GM13976 (cell line): ENCODE results near the gene GSG1L.

Source experiments
- DNase-seq: peaks from one replicate; pipeline ENCODE4 v3.0.0; 2012; ENCODE audit warnings: low spot score
- in situ Hi-C: fragments of 300-500 bp; cut with MboI; formaldehyde crosslinking; loops from one replicate; pipeline ENCODE4 v1.12.0; 2022; ENCODE audit warnings: low sequenced_read_pairs, mixed read lengths, inconsistent platforms; ENCODE audit not compliant: unreplicated experiment
- TF ChIP-seq, protein P1 (sequence below): IDR thresholded peaks from 2 replicates; pipeline ENCODE4 v1.5.1; 2012; ENCODE audit warnings: borderline replicate concordance, mild to moderate bottlenecking; ENCODE audit not compliant: insufficient read depth; ENCODE audit errors: extremely low read depth, missing control alignments, control extremely low read depth

Gene GSG1L

GRCh38 chr16:27824786-27825185, 238.7 kb downstream of the GSG1L start:
- TF ChIP-seq, protein P1, sequence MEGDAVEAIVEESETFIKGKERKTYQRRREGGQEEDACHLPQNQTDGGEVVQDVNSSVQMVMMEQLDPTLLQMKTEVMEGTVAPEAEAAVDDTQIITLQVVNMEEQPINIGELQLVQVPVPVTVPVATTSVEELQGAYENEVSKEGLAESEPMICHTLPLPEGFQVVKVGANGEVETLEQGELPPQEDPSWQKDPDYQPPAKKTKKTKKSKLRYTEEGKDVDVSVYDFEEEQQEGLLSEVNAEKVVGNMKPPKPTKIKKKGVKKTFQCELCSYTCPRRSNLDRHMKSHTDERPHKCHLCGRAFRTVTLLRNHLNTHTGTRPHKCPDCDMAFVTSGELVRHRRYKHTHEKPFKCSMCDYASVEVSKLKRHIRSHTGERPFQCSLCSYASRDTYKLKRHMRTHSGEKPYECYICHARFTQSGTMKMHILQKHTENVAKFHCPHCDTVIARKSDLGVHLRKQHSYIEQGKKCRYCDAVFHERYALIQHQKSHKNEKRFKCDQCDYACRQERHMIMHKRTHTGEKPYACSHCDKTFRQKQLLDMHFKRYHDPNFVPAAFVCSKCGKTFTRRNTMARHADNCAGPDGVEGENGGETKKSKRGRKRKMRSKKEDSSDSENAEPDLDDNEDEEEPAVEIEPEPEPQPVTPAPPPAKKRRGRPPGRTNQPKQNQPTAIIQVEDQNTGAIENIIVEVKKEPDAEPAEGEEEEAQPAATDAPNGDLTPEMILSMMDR, result no peak

GRCh38 chr16:27824006-27824405, 239.5 kb downstream of the GSG1L start:
- TF ChIP-seq, protein P1, result no peak
- DNase-seq, result no peak
- in situ Hi-C loops, result no loop called here

More at GRCh38 chr16:27824786-27825185, 238.7 kb downstream of the GSG1L start:
- no peak for DNase-seq
- in situ Hi-C loops, result no loop called here

GRCh38 chr16:27823421-27823820, 240.1 kb downstream of the GSG1L start:
- TF ChIP-seq, protein P1, result no peak
- in situ Hi-C loops, result no loop called here
- no peak for DNase-seq

- in situ Hi-C loops, result no loop called here
- TF ChIP-seq, protein P1, result no peak
- DNase-seq, result no peak
Observed at GRCh38 chr16:27822996-27823395, 240.5 kb downstream of the GSG1L start.

DNA sequence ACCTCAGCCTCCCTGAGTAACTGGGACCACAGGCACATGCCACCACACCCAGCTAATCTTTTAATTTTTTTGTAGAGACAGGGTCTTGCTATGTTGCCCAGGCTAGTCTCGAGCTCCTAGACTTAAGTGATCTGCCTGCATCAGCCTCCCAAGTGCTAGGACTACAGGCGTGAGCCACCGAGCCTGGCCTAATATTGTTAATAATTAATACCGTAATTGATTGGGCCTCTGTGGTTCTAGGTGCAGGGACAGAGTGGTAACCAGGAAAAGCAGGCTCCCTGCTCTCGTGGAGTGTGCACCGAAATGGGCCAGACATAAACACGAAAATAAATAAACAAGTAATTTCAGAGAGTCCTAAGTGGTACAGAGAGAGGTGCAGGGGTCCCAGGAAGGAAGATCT, 241.0 kb downstream of the GSG1L start:
- TF ChIP-seq, protein P1, result no peak
- in situ Hi-C loops, result no loop called here
- no peak for DNase-seq

DNA sequence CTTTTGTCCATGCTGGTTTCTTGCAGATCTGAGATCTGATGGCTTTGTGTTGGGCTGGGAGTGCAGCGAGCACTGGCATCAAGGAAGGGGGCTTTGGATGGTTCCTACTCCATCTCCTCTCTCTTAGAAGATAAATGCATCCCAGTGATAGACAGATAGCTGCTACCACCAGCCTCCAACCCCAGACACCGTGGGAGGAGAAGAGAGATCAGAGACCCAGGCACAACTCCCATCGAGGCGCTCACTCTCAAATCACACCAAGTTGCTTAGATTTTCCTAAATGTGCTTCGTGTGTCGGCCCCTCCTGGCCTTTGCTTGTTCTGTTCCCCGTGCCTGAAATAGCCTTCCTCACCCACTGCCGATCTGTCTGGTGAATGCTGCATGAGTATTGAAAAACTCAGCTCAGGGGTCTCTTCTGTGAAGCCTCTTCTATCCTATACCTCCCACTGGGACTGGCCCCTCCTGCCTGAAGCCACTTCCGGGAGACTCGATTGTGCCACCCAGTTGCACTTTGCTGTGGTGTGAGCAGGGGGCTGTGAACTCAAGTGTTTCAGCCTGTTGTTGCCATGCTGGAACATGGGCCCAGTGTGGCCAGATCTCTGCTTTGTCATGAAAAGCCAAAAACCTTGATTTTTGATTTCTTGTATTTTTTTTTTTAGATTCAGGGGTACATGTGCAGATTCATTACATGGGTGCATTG, 242.7 kb downstream of the GSG1L start:
- TF ChIP-seq, protein P1, result no peak
- in situ Hi-C loops, result no loop called here
- DNase-seq, result no peak

DNA sequence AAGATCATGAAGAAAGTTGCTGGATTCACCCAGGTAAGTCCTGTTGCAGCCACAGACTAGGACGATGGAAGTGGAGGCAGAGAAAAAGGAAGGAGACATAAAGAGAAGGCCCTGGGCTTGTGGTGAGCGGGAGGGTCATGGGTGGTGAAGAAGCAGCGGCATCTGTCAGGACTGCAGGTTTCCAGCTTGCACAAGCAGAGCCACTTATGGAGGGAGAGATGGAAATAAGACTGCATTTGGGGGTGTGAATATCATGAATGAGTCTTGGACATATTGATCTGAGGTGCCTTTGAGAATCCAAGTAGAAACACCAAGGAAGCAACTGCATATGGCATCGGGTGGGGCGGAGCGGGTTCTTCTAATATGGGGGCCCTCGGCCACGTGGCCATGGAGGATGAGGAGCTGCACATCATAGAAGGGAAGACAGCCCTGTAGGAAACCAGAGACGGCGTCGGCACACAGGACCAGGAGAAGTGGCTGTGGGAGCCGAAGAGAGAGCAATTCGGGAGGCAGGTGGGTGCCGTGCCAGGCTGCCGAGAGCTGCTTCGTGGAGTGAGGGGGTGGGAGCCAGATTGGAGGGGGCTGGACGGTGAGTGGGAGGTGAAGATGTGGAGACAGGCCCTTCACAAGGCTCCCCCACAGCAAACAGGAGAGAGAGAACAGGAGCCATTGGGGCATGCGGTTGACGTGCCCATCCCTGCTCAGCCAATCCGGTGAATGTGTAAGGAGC, 243.5 kb downstream of the GSG1L start:
- no peak for DNase-seq
- TF ChIP-seq, protein P1, result no peak
- in situ Hi-C loops, result no loop called here
